ENCODE results near the gene JCHAIN. TPM values are rescaled to one million over a fixed set of nuclear protein-coding genes. Genes with fewer than 3 reads are reported as not detected.

The JCHAIN gene
- total and polyA plus RNA-seq, 9 of the 15 experiments (the other 6 are each of a cell fraction or from before 2014, with no cell fraction given): 0.04 to 0.68 (median 0.26) TPM; not detected in 5

DNA sequence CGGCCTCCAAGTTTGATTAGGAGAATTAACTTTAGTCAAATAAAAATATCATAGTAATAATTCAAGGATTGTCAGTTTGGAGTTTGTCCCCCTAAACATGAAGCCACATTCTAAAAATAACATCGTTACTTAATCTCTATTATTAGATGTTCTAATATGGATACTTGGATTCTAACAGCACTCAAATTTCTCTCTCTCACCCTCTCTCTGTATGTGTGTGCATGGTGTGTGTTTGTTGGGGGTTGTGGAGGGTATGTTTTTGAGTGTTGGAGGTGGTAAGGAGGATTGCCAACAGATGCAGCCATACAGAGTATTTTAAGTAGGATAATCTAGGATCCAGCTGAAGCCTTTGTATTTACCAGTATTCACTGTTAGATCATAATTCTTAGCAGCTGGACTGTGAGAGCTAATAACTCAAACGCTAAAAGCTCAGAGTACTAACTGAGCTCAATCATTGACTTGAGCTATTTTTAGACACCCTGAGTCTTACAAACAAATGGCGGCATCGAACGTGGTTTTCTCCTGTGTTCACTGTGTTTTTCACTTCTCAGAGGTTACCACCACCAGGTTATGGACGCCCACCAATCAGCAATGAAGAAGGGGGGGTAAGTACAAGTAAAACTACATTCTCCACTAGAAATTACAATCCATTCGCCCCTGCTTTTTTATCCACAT lies 28.9 kb downstream of the JCHAIN start:
- no peak overlapping the region for H3K4me3 ChIP-seq
- peak overlapping the region; percentile 73 for H2AFZ ChIP-seq (ENCODE audit: low read depth, low read length)
- H3K27me3 ChIP-seq (ENCODE audit: control insufficient read depth in 2 of 2, insufficient read depth in 2 of 2, low read length in 2 of 2): no peaks in the 10 kb centered on the region
- TF ChIP-seq, protein P1, sequence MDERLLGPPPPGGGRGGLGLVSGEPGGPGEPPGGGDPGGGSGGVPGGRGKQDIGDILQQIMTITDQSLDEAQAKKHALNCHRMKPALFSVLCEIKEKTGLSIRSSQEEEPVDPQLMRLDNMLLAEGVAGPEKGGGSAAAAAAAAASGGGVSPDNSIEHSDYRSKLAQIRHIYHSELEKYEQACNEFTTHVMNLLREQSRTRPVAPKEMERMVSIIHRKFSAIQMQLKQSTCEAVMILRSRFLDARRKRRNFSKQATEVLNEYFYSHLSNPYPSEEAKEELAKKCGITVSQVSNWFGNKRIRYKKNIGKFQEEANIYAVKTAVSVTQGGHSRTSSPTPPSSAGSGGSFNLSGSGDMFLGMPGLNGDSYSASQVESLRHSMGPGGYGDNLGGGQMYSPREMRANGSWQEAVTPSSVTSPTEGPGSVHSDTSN (CRISPR knock-in tag; IDR thresholded peaks at IDR 0.05; ENCODE audit: low read depth): no peak
- TF ChIP-seq, protein P1 (tag; conservative IDR thresholded peaks at IDR 0.05; ENCODE audit: low read depth): peak; percentile 51
- TF ChIP-seq YY1 (IDR thresholded peaks at IDR 0.05; ENCODE audit: borderline replicate concordance in 1 of 3, control insufficient read depth in 1 of 3, extremely low read depth in 1 of 3, insufficient read depth in 3 of 3, insufficient read length in 1 of 3, insufficient replicate concordance in 2 of 3, low read depth in 1 of 3, low read length in 2 of 3): peak in 1 of 3 experiments; percentile 12
- no peak for TF ChIP-seq MBD2 (IDR thresholded peaks at IDR 0.05; ENCODE audit: borderline replicate concordance, low read depth)
- TF ChIP-seq MEF2A (IDR thresholded peaks at IDR 0.05; ENCODE audit: control insufficient read depth, low read depth, low read length): peak; percentile 58; the same call in 1 of the 2 replicates
- no peak for TF ChIP-seq ZFPM2 (CRISPR knock-in tag; IDR thresholded peaks at IDR 0.05)
- TF ChIP-seq ZNF134 (CRISPR knock-in tag; conservative IDR thresholded peaks at IDR 0.05): peak; percentile 85
- peak; percentile 87 for TF ChIP-seq MEF2D (tag; conservative IDR thresholded peaks at IDR 0.05; ENCODE audit: low read depth)
- no peaks in the 10 kb centered on the region for H3K79me2 ChIP-seq (ENCODE audit: control insufficient read depth, insufficient read depth, low read length)
- no peak overlapping the region for H3K9ac ChIP-seq (ENCODE audit: insufficient read depth in 1 of 2, low read depth in 2 of 2, low read length in 2 of 2)
- DNase-seq (ENCODE audit: extremely low read depth in 1 of 4, low spot score in 3 of 4): no peak
- peak; percentile 41; the same call in 2 of the 3 replicates for ATAC-seq
- H3K36me3 ChIP-seq (ENCODE audit: control insufficient read depth, insufficient read depth, low read length): no peaks in the 10 kb centered on the region
- ChIA-PET POLR2A (interaction anchor here (0.6 to 1.2 kb wide), 4 partner anchors 13 to 934 kb away, joined by 3 to 4 read pairs (median 4); no protein-coding TSS in a partner anchor), CTCF (ENCODE audit: low intra/inter-chr PET ratio) (interaction anchor here (0.6 kb wide), 1 partner anchor 373 kb away, joined by 6 read pairs; no protein-coding TSS in a partner anchor)
- 9% methylated on average over 8 of the region's 8 CpGs for WGBS (ENCODE audit: insufficient coverage, low coverage, missing lambda C conversion rate)
- no peaks in the 10 kb centered on the region; a peak in 1 of 5 replicates for H3K4me1 ChIP-seq (replicated peaks in 1 of 2; ENCODE audit: control insufficient read depth in 2 of 2, insufficient read depth in 2 of 2, low read length in 2 of 2)
- no peak overlapping the region for H3K27ac ChIP-seq (ENCODE audit: extremely low read depth, low read depth, low read length)
- no peak for FAIRE-seq
- no peaks in the 10 kb centered on the region for H3K9me3 ChIP-seq (replicated peaks; ENCODE audit: control insufficient read depth, insufficient read depth, low read depth, low read length)
- no TSS peak for BruUV-seq (replicated peaks)
- intact Hi-C loops (cut with micrococcal nuclease) (no loop called here), in situ Hi-C loops (cut with MboI) (no loop called here)
- no peaks in the 10 kb centered on the region for H3K9me1 ChIP-seq (ENCODE audit: control insufficient read depth, insufficient read depth, low read length)
- no peaks in the 10 kb centered on the region for H4K20me1 ChIP-seq (replicated peaks; ENCODE audit: control insufficient read depth, insufficient read depth, low read length)
- no peak overlapping the region for H3K4me2 ChIP-seq (ENCODE audit: insufficient read depth, low read length)
